Measurements from ENCODE around the gene ICE1. TPM values are rescaled to one million over a fixed set of nuclear protein-coding genes. Genes with fewer than 3 reads are reported as not detected.

ICE1 gene
- total RNA-seq, 1 donor from 2014 or later = 27.0 TPM

GRCh38 chr5:5454391-5454790 is 31.9 kb downstream of the ICE1 start:
- no peak overlapping the region for H3K4me3 Mint-ChIP-seq (ENCODE audit: unreplicated experiment)

DNA sequence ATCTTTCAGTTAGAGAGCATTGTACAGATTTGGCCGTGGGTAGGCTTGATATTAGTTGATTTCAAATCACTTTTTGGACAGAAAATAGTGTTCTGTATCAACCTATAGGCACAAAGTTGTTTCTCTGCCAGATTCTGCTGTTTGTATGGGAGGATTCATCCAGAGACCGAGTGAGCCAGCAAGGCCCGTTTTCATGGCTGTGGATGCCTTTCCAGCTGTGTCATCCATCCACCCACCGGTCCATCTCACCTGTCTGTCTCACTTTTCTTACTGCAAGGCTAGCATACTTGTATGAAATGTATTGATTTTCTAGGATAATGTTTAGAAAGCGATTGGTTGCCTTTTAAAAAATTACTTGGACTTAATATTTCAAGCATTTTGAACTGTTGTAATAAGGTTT is 34.4 kb downstream of the ICE1 start:
- no peak overlapping the region for H3K27ac Mint-ChIP-seq (ENCODE audit: unreplicated experiment)
- H3K4me1 Mint-ChIP-seq (ENCODE audit: unreplicated experiment) = no peaks in the 10 kb centered on the region
- TF ChIP-seq CTCF (IDR thresholded peaks at IDR 0.05) = no peak
- H3K27me3 Mint-ChIP-seq (ENCODE audit: unreplicated experiment) = no peaks in the 10 kb centered on the region
- peaks cover 69% of the 10 kb centered on the region for H3K36me3 Mint-ChIP-seq (ENCODE audit: unreplicated experiment)
- no peaks in the 10 kb centered on the region for H3K9me3 Mint-ChIP-seq (ENCODE audit: unreplicated experiment)
- no peak overlapping the region for H3K4me3 Mint-ChIP-seq (ENCODE audit: unreplicated experiment)
- DNase-seq (ENCODE audit: extremely low spot score, unreplicated experiment) = no peak

More at GRCh38 chr5:5454391-5454790, 31.9 kb downstream of the ICE1 start:
- H3K27ac Mint-ChIP-seq (ENCODE audit: unreplicated experiment) = no peak overlapping the region
- no peaks in the 10 kb centered on the region for H3K27me3 Mint-ChIP-seq (ENCODE audit: unreplicated experiment)
- TF ChIP-seq CTCF (IDR thresholded peaks at IDR 0.05) = no peak
- H3K9me3 Mint-ChIP-seq (ENCODE audit: unreplicated experiment) = no peaks in the 10 kb centered on the region
- no peak for DNase-seq (ENCODE audit: extremely low spot score, unreplicated experiment)
- H3K36me3 Mint-ChIP-seq (ENCODE audit: unreplicated experiment) = peaks cover 60% of the 10 kb centered on the region
- H3K4me1 Mint-ChIP-seq (ENCODE audit: unreplicated experiment) = no peaks in the 10 kb centered on the region

GRCh38 chr5:5460311-5460710 is 37.8 kb downstream of the ICE1 start:
- no peak for DNase-seq (ENCODE audit: extremely low spot score, unreplicated experiment)
- H3K27ac Mint-ChIP-seq (ENCODE audit: unreplicated experiment) = no peak overlapping the region
- no peak overlapping the region for H3K4me3 Mint-ChIP-seq (ENCODE audit: unreplicated experiment)
- no peaks in the 10 kb centered on the region for H3K9me3 Mint-ChIP-seq (ENCODE audit: unreplicated experiment)
- peaks cover 67% of the 10 kb centered on the region for H3K36me3 Mint-ChIP-seq (ENCODE audit: unreplicated experiment)
- no peak for TF ChIP-seq CTCF (IDR thresholded peaks at IDR 0.05)
- no peaks in the 10 kb centered on the region for H3K4me1 Mint-ChIP-seq (ENCODE audit: unreplicated experiment)
- H3K27me3 Mint-ChIP-seq (ENCODE audit: unreplicated experiment) = no peaks in the 10 kb centered on the region

DNA sequence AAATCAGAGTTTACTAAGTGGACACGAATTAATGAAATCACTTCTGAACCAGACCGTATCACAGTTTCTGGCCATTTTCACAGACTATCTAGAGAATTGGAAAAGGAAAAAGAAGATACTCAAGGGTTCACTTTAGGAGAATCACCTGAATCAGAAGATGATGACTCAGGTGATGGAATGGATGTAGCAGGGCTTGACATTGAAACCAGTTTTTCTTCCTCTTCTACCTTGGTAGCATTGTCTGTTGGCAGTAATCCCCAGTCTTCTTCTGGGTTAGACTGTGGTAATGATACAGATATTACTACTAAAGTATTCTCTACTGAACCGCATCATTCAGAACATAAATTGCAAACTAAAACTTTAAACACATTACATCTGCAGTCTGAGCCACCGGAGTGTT is 38.5 kb downstream of the ICE1 start:
- no peak overlapping the region for H3K27ac Mint-ChIP-seq (ENCODE audit: unreplicated experiment)
- H3K27me3 Mint-ChIP-seq (ENCODE audit: unreplicated experiment) = no peaks in the 10 kb centered on the region
- peaks cover 66% of the 10 kb centered on the region for H3K36me3 Mint-ChIP-seq (ENCODE audit: unreplicated experiment)
- no peak overlapping the region for H3K4me3 Mint-ChIP-seq (ENCODE audit: unreplicated experiment)
- no peaks in the 10 kb centered on the region for H3K4me1 Mint-ChIP-seq (ENCODE audit: unreplicated experiment)
- no peak for TF ChIP-seq CTCF (IDR thresholded peaks at IDR 0.05)
- no peaks in the 10 kb centered on the region for H3K9me3 Mint-ChIP-seq (ENCODE audit: unreplicated experiment)
- DNase-seq (ENCODE audit: extremely low spot score, unreplicated experiment) = no peak

DNA sequence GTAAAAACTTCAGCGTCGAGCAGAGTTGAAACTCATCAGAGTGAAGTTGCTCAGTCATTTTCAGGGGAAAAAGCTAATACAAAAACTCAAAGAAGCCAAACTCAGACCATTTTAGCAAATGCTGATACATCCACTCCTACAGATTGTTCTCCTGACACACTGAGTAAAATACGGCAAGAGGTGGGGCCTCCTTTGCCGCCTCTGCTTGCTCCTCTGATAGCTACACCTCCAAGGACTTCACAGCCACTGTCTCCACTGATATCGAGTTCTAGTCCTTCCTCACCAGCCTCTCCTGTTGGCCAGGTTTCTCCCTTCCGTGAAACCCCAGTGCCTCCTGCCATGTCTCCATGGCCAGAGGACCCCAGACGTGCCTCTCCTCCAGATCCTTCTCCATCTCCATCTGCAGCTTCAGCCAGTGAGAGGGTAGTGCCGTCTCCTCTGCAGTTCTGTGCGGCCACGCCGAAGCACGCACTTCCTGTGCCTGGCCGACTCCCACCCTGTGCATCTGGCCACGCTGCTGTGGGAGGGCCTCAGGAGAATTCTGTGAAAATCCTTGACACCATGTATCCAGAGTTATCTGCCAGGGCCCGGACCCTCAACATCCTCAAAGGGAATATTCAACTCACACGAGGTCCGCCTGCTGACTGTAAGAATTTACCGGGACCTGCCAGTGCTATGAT is 41.7 kb downstream of the ICE1 start:
- no peaks in the 10 kb centered on the region for H3K27me3 Mint-ChIP-seq (ENCODE audit: unreplicated experiment)
- H3K27ac Mint-ChIP-seq (ENCODE audit: unreplicated experiment) = no peak overlapping the region
- no peaks in the 10 kb centered on the region for H3K4me1 Mint-ChIP-seq (ENCODE audit: unreplicated experiment)
- H3K36me3 Mint-ChIP-seq (ENCODE audit: unreplicated experiment) = peaks cover 50% of the 10 kb centered on the region
- H3K4me3 Mint-ChIP-seq (ENCODE audit: unreplicated experiment) = no peak overlapping the region
- no peak for TF ChIP-seq CTCF (IDR thresholded peaks at IDR 0.05)
- no peak for DNase-seq (ENCODE audit: extremely low spot score, unreplicated experiment)
- no peaks in the 10 kb centered on the region for H3K9me3 Mint-ChIP-seq (ENCODE audit: unreplicated experiment)
